DOHH2 (cell line): ENCODE results near the gene ZNF609.

Experiments used
- EZH2phosphoT487 ChIP-seq: fragments of 200-600 bp; sonication (generic); IDR thresholded peaks from 2 replicates; pipeline ENCODE4 v1.6.1; 2017; ENCODE audit warnings: borderline replicate concordance, mild to moderate bottlenecking, antibody characterized with exemption, low read length, moderate library complexity, mixed read lengths
- TF ChIP-seq, protein P1 (sequence below): fragments of 200-600 bp; sonication (generic); IDR thresholded peaks from one replicate; pipeline ENCODE4 v1.5.1; 2014; ENCODE audit warnings: antibody characterized with exemption, mild to moderate bottlenecking, low read depth, low read length; ENCODE audit not compliant: poor library complexity, severe bottlenecking

DNA sequence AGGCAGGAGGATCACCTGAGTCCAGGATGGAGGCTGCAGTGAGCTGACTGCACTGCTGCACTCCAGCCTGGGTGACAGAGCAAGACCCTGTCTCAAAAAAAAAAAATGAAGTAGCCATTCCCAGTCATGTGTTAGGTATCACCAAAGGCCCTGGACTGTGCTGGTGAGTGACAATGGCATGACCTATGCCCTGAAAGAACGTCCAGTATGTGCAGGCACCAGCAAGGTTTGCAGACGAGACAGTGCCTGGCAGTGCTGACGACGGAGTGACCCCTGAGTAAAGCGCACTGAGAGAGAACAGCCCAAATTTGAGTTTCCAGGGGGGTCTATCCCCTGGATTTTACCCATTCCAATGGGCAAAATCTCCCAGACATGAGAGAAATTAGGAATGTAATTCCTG is 269.8 kb downstream of the ZNF609 start:
- TF ChIP-seq, protein P1, sequence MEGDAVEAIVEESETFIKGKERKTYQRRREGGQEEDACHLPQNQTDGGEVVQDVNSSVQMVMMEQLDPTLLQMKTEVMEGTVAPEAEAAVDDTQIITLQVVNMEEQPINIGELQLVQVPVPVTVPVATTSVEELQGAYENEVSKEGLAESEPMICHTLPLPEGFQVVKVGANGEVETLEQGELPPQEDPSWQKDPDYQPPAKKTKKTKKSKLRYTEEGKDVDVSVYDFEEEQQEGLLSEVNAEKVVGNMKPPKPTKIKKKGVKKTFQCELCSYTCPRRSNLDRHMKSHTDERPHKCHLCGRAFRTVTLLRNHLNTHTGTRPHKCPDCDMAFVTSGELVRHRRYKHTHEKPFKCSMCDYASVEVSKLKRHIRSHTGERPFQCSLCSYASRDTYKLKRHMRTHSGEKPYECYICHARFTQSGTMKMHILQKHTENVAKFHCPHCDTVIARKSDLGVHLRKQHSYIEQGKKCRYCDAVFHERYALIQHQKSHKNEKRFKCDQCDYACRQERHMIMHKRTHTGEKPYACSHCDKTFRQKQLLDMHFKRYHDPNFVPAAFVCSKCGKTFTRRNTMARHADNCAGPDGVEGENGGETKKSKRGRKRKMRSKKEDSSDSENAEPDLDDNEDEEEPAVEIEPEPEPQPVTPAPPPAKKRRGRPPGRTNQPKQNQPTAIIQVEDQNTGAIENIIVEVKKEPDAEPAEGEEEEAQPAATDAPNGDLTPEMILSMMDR = no peak
- TF ChIP-seq EZH2phosphoT487 = no peak
